GM12872 (cell line): ENCODE results near the gene FAM234B.

Experiments used
- CTCF ChIP-seq: IDR thresholded peaks from 3 replicates; pipeline ENCODE4 v1.5.1; 2011; ENCODE audit warnings: low read depth, mild to moderate bottlenecking, low read length, moderate library complexity; ENCODE audit not compliant: insufficient read depth

Gene FAM234B

GRCh38 chr12:13044002-13044905 is at the start of gene FAM234B:
Gene FAM234B (plus strand): TSS chr12:13044381. CDS start chr12:13044404, 23 bp downstream.
- peak; percentile 21; the same call in 1 of the 3 replicates for TF ChIP-seq CTCF

GRCh38 chr12:12995088-12995487 is 49.1 kb upstream of the FAM234B start:
- no peak for TF ChIP-seq CTCF

- no peak for TF ChIP-seq CTCF
Measured at GRCh38 chr12:12996209-12996608, 48.0 kb upstream of the FAM234B start.

- no peak for TF ChIP-seq CTCF
Measured at GRCh38 chr12:12997156-12997555, 47.0 kb upstream of the FAM234B start.

- no peak for TF ChIP-seq CTCF
Measured at GRCh38 chr12:12997734-12998133, 46.4 kb upstream of the FAM234B start.

- no peak for TF ChIP-seq CTCF
Measured at GRCh38 chr12:12998248-12998647, 45.9 kb upstream of the FAM234B start.

- no peak for TF ChIP-seq CTCF
Measured at GRCh38 chr12:12999271-12999958, 44.8 kb upstream of the FAM234B start.
